HepG2 (cell line): Measurements from ENCODE around the gene NFKB2. TPM values are rescaled to one million over a fixed set of nuclear protein-coding genes. Genes with fewer than 3 reads are reported as not detected.

ENCODE experiments used
- ATAC-seq: fragments of 200-7000 bp; cut with Tn5 transposase; 3 replicates; pipeline ENCODE4 v1.9.1; 2020; ENCODE audit warnings: mild to moderate bottlenecking, moderate library complexity
- BruUV-seq: library from RNA; stranded (reverse); fragments of 400-500 nt; replicated peaks from 2 replicates; lab custom pipeline; 2021; lab: Mats Ljungman, UMichigan
- CTCF ChIA-PET: fragments of 300-600 bp; formaldehyde crosslinking; extraction: SDS; loops from one replicate; lab custom pipeline; 2021; ENCODE audit warnings: low total read pairs, inconsistent platforms, low intra/inter-chr PET ratio; lab: Yijun Ruan, JAX
- POLR2A ChIA-PET: fragments of 350-600 bp; sonication (Branson Sonifier 250); formaldehyde crosslinking; loops from one replicate; lab custom pipeline; 2020; ENCODE audit warnings: antibody characterized with exemption, inconsistent platforms; lab: Yijun Ruan, JAX
- DNase-seq: peaks from one replicate; pipeline ENCODE4 v3.0.0-alpha.2; 2015; ENCODE audit warnings: low spot score
- FAIRE-seq: peaks from 3 replicates; lab custom pipeline; 2011; peaks lifted over from hg19 to GRCh38; lab: Jason Lieb, UNC
- H2AFZ ChIP-seq: one replicate; pipeline ENCODE4 v1.6.1; 2011; ENCODE audit warnings: low read length, inconsistent platforms
- H3K27ac ChIP-seq: fragments of 300-600 bp; 3 replicates; pipeline ENCODE4 v1.8.0; 2011; ENCODE audit warnings: mixed run types, mild to moderate bottlenecking, mixed read lengths, low read length, inconsistent platforms; ENCODE audit not compliant: insufficient read depth; ENCODE audit errors: extremely low read length
- H3K27me3 ChIP-seq, 2 experiments: fragments of 200-600 bp in 1 of 2; 2 replicates in 1 of 2; 3 replicates in 1 of 2; pipeline versions ENCODE4 v1.6.0 to v1.8.0; 2011; ENCODE audit warnings: low read length in 2 of 2, mild to moderate bottlenecking in 2 of 2, moderate library complexity in 2 of 2, inconsistent platforms in 1 of 2; ENCODE audit not compliant: insufficient read depth in 2 of 2, control insufficient read depth in 1 of 2
- H3K36me3 ChIP-seq, 2 experiments: fragments of 200-600 bp in 1 of 2; replicated peaks in 1 of 2; 2 replicates in 1 of 2; 3 replicates in 1 of 2; pipeline versions ENCODE4 v1.5.1 to v1.8.0; 2011; ENCODE audit warnings: low read length in 2 of 2, inconsistent platforms in 1 of 2; ENCODE audit not compliant: insufficient read depth in 2 of 2, control insufficient read depth in 1 of 2
- H3K4me1 ChIP-seq: 2 replicates; pipeline ENCODE4 v1.5.1; 2012; ENCODE audit warnings: low read length, inconsistent platforms; ENCODE audit not compliant: insufficient read depth
- H3K4me2 ChIP-seq: 2 replicates; pipeline ENCODE4 v1.6.0; 2011; ENCODE audit warnings: low read depth, low read length, inconsistent platforms
- H3K4me3 ChIP-seq, 3 experiments: fragments of 200-600 bp in 1 of 3; sonication (generic), shearing (Covaris generic) in 1 of 3; replicated peaks in 1 of 3; 2 replicates each; pipeline ENCODE4 v1.5.1; 2011 to 2016; ENCODE audit warnings: low read length in 3 of 3, inconsistent platforms in 2 of 3, low read depth in 2 of 3, mild to moderate bottlenecking in 2 of 3, control low read depth in 1 of 3, mixed read lengths in 1 of 3; ENCODE audit not compliant: insufficient read depth in 1 of 3
- H3K79me2 ChIP-seq: one replicate; pipeline ENCODE4 v1.6.1; 2011; ENCODE audit warnings: low read length, inconsistent platforms; ENCODE audit not compliant: insufficient read depth
- H3K9ac ChIP-seq: 2 replicates; pipeline ENCODE4 v1.6.0; 2011; ENCODE audit warnings: mild to moderate bottlenecking, low read depth, low read length, inconsistent platforms; ENCODE audit not compliant: insufficient read depth
- H3K9me3 ChIP-seq: 2 replicates; pipeline ENCODE4 v1.5.1; 2012; ENCODE audit warnings: mild to moderate bottlenecking, low read length
- H4K20me1 ChIP-seq: 2 replicates; pipeline ENCODE4 v1.6.0; 2011; ENCODE audit warnings: inconsistent platforms, mild to moderate bottlenecking, low read length, moderate library complexity; ENCODE audit not compliant: insufficient read depth
- AGO2 ChIP-seq: fragments of 200-400 bp; formaldehyde crosslinking; optimal IDR thresholded peaks from 2 replicates; pipeline ENCODE3; 2017; ENCODE audit warnings: mild to moderate bottlenecking, low read depth, low read length, moderate library complexity
- ATF7-NPFF ChIP-seq: sonication (generic); formaldehyde crosslinking; IDR thresholded peaks from 2 replicates; pipeline ENCODE4 v1.8.1; 2023; ENCODE audit warnings: mild to moderate bottlenecking, low read depth, missing genetic modification reagents, moderate library complexity
- FLYWCH1 ChIP-seq: sonication (generic); formaldehyde crosslinking; IDR thresholded peaks from 2 replicates; pipeline ENCODE4 v1.8.1; 2023; ENCODE audit warnings: mild to moderate bottlenecking, missing genetic modification reagents
- KLF12 ChIP-seq: sonication (generic); formaldehyde crosslinking; IDR thresholded peaks from 2 replicates; pipeline ENCODE4 v1.4.0; 2020; ENCODE audit warnings: missing genetic modification reagents, borderline replicate concordance
- MTF2 ChIP-seq: sonication (generic); formaldehyde crosslinking; IDR thresholded peaks from 2 replicates; pipeline ENCODE4 v1.5.0; 2020; ENCODE audit warnings: missing genetic modification reagents, borderline replicate concordance
- PTBP1 ChIP-seq: fragments of 200-400 bp; formaldehyde crosslinking; IDR thresholded peaks from 2 replicates; pipeline ENCODE4 v1.6.1; 2018; ENCODE audit warnings: low read length, low read depth; ENCODE audit not compliant: poor library complexity, severe bottlenecking
- TRIM24 ChIP-seq: sonication (generic); formaldehyde crosslinking; IDR thresholded peaks from 2 replicates; pipeline ENCODE4 v1.8.0; 2022; ENCODE audit warnings: mild to moderate bottlenecking, missing genetic modification reagents
- ZFP90 ChIP-seq: sonication (generic); formaldehyde crosslinking; IDR thresholded peaks from 2 replicates; pipeline ENCODE4 v1.8.0; 2022; ENCODE audit warnings: missing genetic modification reagents, mild to moderate bottlenecking, inconsistent platforms, borderline replicate concordance
- ZNF333 ChIP-seq: sonication (generic); formaldehyde crosslinking; IDR thresholded peaks from 2 replicates; pipeline ENCODE4 v1.4.0; 2020; ENCODE audit warnings: mild to moderate bottlenecking, missing genetic modification reagents, borderline replicate concordance
- WGBS: methylation state at CpG from one replicate; pipeline ENCODE4 v1.1.6; 2017; ENCODE audit warnings: low lambda C conversion rate; 5-methylcytosine and 5-hydroxymethylcytosine counted together
- in situ Hi-C: cut with HindIII; loops from 2 replicates; pipeline ENCODE4 v1.10.0; 2017; ENCODE audit warnings: low pct_unique_long_range_greater_than_20kb; ENCODE audit not compliant: extremely low pct_ligation_motif_present
- intact Hi-C: fragments of 100-400 bp; cut with micrococcal nuclease; formaldehyde crosslinking; loops from one replicate; pipeline ENCODE4 v1.10.0; 2022; ENCODE audit not compliant: unreplicated experiment
- polyA plus RNA-seq, 8 experiments: library from polyadenylated mRNA; depleted of rRNA in 3 of 8; stranded (reverse) in 7 of 8; unstranded in 1 of 8; fragments of >200 nt; fragmentation: Illumina TruSeq in 4 of 8; extraction: Trizol in 4 of 8; gene quantifications; 2 replicates each; pipeline versions ENCODE4 v1.2.1 to v1.2.3, GENCODE V29; 2011 to 2016; ENCODE audit warnings: low read depth in 4 of 8, missing spikeins in 1 of 8, mixed read lengths in 1 of 8; ENCODE audit not compliant: insufficient read depth in 1 of 8
- total RNA-seq, 5 experiments: library from RNA; depleted of rRNA; stranded (reverse); fragments of >200 nt; fragmentation: Illumina TruSeq; extraction: Trizol; gene quantifications; 2 replicates each; pipeline ENCODE4 v1.2.3, GENCODE V29; 2016; ENCODE audit warnings: low read depth in 1 of 5
- TF ChIP-seq, protein P1 (sequence below): sonication (generic); formaldehyde crosslinking; conservative IDR thresholded peaks from 2 replicates; pipeline ENCODE4 v1.8.0; 2022; ENCODE audit warnings: mild to moderate bottlenecking, moderate library complexity, missing genetic modification reagents

NFKB2 gene
- total and polyA plus RNA-seq, 2 of the 13 experiments (the other 11 are each of a cell fraction or from before 2014, with no cell fraction given), result 7.7 to 12.5 TPM

DNA sequence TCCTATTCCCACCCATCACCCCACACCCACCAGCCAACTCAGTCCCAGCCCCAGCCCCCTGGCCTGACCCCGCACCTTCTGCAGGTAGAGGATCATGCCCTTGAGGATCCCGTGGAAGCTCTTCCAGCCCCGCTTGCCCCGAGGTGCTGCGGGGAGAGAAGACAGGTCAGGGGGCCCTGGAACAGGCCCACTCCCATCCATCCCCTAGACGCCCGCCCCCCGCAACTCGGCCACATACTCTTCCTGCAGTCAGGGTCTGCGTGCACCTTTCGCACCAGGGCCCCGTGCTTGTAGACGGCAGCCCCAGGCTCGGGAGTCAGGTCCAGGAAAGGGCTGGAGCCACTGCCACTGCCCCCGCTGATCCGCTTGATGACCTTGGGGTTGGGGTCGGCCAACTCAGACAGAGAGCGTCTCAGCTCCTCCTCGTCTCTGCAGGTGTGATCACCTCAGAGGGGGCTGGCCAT is 9.6 kb downstream of the NFKB2 start:
- POLR2A ChIA-PET, result interaction anchor here (2.2 kb wide), 1 partner anchor 9 kb away, joined by 7 read pairs; the partner anchor contains the start of gene NFKB2
- intact Hi-C loops (no loop called here), in situ Hi-C loops (loop anchor here (10.0 kb wide), 1 partner anchor 70 kb away; no protein-coding TSS in a partner anchor)
- H3K9me3 ChIP-seq, result no peaks in the 10 kb centered on the region
- BruUV-seq, result no TSS peak
- H3K9ac ChIP-seq, result no peak overlapping the region
- WGBS, result 65% methylated on average over 10 of the region's 19 CpGs
- no peak for FAIRE-seq
- H3K4me2 ChIP-seq, result no peak overlapping the region
- no peaks in the 10 kb centered on the region for H3K79me2 ChIP-seq
- H3K4me1 ChIP-seq, result peaks cover 23% of the 10 kb centered on the region
- H2AFZ ChIP-seq, result no peak overlapping the region
- 0 out of 2 replicates have a peak, but pooled peaks cover 4% of the 10 kb centered on the region for H4K20me1 ChIP-seq
- no peak overlapping the region for H3K4me3 ChIP-seq
- TF ChIP-seq ZNF333 (CRISPR knock-in tag) (0 out of 2 replicates have a peak, but pooled peaks have one; percentile 31), FLYWCH1 (CRISPR knock-in tag) (no peak), KLF12 (no peak), ATF7-NPFF (CRISPR knock-in tag) (no peak), MTF2 (no peak), AGO2 (peak; percentile 52), PTBP1 (no peak), ZFP90 (CRISPR knock-in tag) (no peak), TRIM24 (CRISPR knock-in tag) (no peak)
- TF ChIP-seq, protein P1, sequence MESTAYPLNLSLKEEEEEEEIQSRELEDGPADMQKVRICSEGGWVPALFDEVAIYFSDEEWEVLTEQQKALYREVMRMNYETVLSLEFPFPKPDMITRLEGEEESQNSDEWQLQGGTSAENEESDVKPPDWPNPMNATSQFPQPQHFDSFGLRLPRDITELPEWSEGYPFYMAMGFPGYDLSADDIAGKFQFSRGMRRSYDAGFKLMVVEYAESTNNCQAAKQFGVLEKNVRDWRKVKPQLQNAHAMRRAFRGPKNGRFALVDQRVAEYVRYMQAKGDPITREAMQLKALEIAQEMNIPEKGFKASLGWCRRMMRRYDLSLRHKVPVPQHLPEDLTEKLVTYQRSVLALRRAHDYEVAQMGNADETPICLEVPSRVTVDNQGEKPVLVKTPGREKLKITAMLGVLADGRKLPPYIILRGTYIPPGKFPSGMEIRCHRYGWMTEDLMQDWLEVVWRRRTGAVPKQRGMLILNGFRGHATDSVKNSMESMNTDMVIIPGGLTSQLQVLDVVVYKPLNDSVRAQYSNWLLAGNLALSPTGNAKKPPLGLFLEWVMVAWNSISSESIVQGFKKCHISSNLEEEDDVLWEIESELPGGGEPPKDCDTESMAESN (CRISPR knock-in tag), result no peak
- no peak overlapping the region for H3K27ac ChIP-seq
- H3K27me3 ChIP-seq, result peaks cover 13 to 34% of the 10 kb centered on the region in 2 experiments
- CTCF ChIA-PET, result no interaction called here
- ATAC-seq, result no peak
- no peak for DNase-seq
- H3K36me3 ChIP-seq, result peaks cover 0 to 4% of the 10 kb centered on the region in 2 experiments; a peak in 1 of 5 replicates
